Keratinocyte (primary cell): ENCODE measurements around the gene EPG5. TPM values are rescaled to one million over a fixed set of nuclear protein-coding genes. Genes with fewer than 3 reads are reported as not detected.

Source experiments
- DNase-seq: peaks from one replicate; pipeline ENCODE4 v3.0.0-alpha.2; 2011; ENCODE audit warnings: low read depth, missing footprints, low spot score
- FAIRE-seq: peaks from 2 replicates; lab custom pipeline; 2011; peaks lifted over from hg19 to GRCh38; lab: Jason Lieb, UNC
- H2AFZ ChIP-seq: 2 replicates; pipeline ENCODE4 v1.6.0; 2012; ENCODE audit warnings: low read length, control low read depth, inconsistent platforms; ENCODE audit not compliant: control insufficient read depth
- H3K27ac ChIP-seq: 2 replicates; pipeline ENCODE4 v1.5.1; 2011; ENCODE audit warnings: low read length; ENCODE audit not compliant: control insufficient read depth, insufficient read depth
- H3K27me3 ChIP-seq: 3 replicates; pipeline ENCODE4 v1.6.0; 2011; ENCODE audit warnings: low read length; ENCODE audit not compliant: control insufficient read depth, insufficient read depth; ENCODE audit errors: extremely low read depth
- H3K36me3 ChIP-seq, 2 experiments: 2 replicates in 1 of 2; 3 replicates in 1 of 2; pipeline ENCODE4 v1.5.1; 2011; ENCODE audit warnings: low read length in 2 of 2, mild to moderate bottlenecking in 1 of 2; ENCODE audit not compliant: control insufficient read depth in 2 of 2, insufficient read depth in 2 of 2; ENCODE audit errors: extremely low read depth in 1 of 2
- H3K4me1 ChIP-seq: 3 replicates; pipeline ENCODE4 v1.5.1; 2011; ENCODE audit warnings: low read length; ENCODE audit not compliant: control insufficient read depth, insufficient read depth; ENCODE audit errors: extremely low read depth
- H3K4me2 ChIP-seq: 3 replicates; pipeline ENCODE4 v1.6.0; 2011; ENCODE audit warnings: low read depth, low read length; ENCODE audit not compliant: control insufficient read depth, insufficient read depth; ENCODE audit errors: extremely low read depth
- H3K4me3 ChIP-seq, 3 experiments: fragments of 200-600 bp in 1 of 3; sonication (generic) in 1 of 3; 2 replicates in 2 of 3; 3 replicates in 1 of 3; pipeline ENCODE4 v1.5.1; 2011 to 2016; ENCODE audit warnings: low read length in 3 of 3, mild to moderate bottlenecking in 3 of 3, control low read depth in 2 of 3, inconsistent platforms in 1 of 3, low read depth in 1 of 3, mixed read lengths in 1 of 3, mixed run types in 1 of 3, moderate library complexity in 1 of 3; ENCODE audit not compliant: control insufficient read depth in 2 of 3, insufficient read depth in 2 of 3; ENCODE audit errors: extremely low read depth in 1 of 3
- H3K79me2 ChIP-seq: 2 replicates; pipeline ENCODE4 v1.6.0; 2012; ENCODE audit warnings: low read length; ENCODE audit not compliant: control insufficient read depth, insufficient read depth
- H3K9ac ChIP-seq: 3 replicates; pipeline ENCODE4 v1.6.0; 2011; ENCODE audit warnings: low read length; ENCODE audit not compliant: control insufficient read depth, insufficient read depth; ENCODE audit errors: extremely low read depth
- H3K9me1 ChIP-seq: 3 replicates; pipeline ENCODE4 v1.6.0; 2011; ENCODE audit warnings: low read length; ENCODE audit not compliant: control insufficient read depth, insufficient read depth; ENCODE audit errors: extremely low read depth
- H3K9me3 ChIP-seq: 2 replicates; pipeline ENCODE4 v1.5.1; 2012; ENCODE audit warnings: low read depth, low read length; ENCODE audit not compliant: control insufficient read depth
- H4K20me1 ChIP-seq: 3 replicates; pipeline ENCODE4 v1.6.0; 2011; ENCODE audit warnings: low read length; ENCODE audit not compliant: control insufficient read depth, insufficient read depth; ENCODE audit errors: extremely low read depth
- EZH2 ChIP-seq: IDR thresholded peaks from one replicate; pipeline ENCODE4 v1.6.1; 2012; ENCODE audit warnings: inconsistent platforms, mild to moderate bottlenecking, low read length, moderate library complexity
- dilution Hi-C: fragments of 300-500 bp; cut with MboI; formaldehyde crosslinking; loops from one replicate; pipeline ENCODE4 v1.7.0; 2020; ENCODE audit warnings: low sequenced_read_pairs; ENCODE audit not compliant: extremely low pct_ligation_motif_present
- polyA plus RNA-seq, 5 experiments: library from polyadenylated mRNA; depleted of rRNA in 3 of 5; stranded (reverse) in 3 of 5; stranded (forward) in 1 of 5; unstranded in 1 of 5; fragments of >200 nt; gene quantifications; 1 replicate in 1 of 5; 2 replicates in 3 of 5; 3 replicates in 1 of 5; pipeline versions ENCODE4 v1.2.1 to v1.2.3, GENCODE V29; 2011 to 2012; ENCODE audit warnings: missing spikeins in 2 of 5, low read depth in 1 of 5, low replicate concordance in 1 of 5
- TF ChIP-seq, protein P1 (sequence below), 3 experiments: IDR thresholded peaks in 1 of 3; conservative IDR thresholded peaks in 1 of 3; optimal IDR thresholded peaks in 1 of 3; 2 replicates in 2 of 3; 3 replicates in 1 of 3; pipeline versions ENCODE3 to v1.5.1; 2011; ENCODE audit warnings: low read length in 3 of 3, mild to moderate bottlenecking in 3 of 3, moderate library complexity in 2 of 3, control low read depth in 1 of 3, inconsistent platforms in 1 of 3; ENCODE audit not compliant: insufficient read depth in 2 of 3; ENCODE audit errors: extremely low read depth in 1 of 3

Gene EPG5
- polyA plus RNA-seq, 1 donor (not counting 4 experiments of a cell fraction or from before 2014, with no cell fraction given): 17.8 TPM

DNA sequence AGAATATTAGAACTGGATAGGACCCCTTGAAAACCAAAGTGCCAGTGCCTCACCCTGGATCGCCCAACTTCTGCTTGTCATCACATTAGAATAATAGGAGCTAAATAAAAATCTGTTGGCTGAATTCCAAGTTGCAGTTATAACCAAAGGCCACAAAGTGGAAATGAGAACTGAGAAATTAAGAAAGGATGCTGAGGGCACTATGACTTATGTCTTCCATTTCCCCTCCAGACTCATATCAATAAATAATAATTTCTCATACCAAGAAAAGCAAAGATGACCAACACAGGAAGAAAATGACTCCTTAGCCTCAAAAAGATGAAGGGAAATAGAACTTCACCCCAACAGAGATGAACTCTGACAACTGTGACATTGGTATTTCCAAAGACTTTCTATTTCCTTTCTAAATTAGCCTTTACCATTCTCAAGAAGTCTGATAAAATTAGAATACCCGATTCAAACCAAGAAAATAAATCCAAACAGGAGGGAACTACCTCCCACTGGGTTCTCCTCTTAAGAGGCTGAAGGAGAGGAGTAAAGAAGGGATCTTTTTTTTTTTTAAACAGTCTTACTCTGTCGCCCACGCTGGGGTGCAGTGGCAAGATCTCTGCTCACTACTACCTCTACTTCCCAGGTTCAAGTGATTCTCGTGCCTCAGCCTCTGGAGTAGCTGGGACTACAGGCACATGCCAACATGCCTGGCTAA is 46.5 kb upstream of the EPG5 start:
- no peak for DNase-seq
- no peaks in the 10 kb centered on the region for H3K27me3 ChIP-seq
- H3K4me3 ChIP-seq: no peak overlapping the region
- H3K79me2 ChIP-seq: no peaks in the 10 kb centered on the region
- no peak overlapping the region for H3K9ac ChIP-seq
- H2AFZ ChIP-seq: no peak overlapping the region
- no peak for TF ChIP-seq EZH2
- TF ChIP-seq, protein P1, sequence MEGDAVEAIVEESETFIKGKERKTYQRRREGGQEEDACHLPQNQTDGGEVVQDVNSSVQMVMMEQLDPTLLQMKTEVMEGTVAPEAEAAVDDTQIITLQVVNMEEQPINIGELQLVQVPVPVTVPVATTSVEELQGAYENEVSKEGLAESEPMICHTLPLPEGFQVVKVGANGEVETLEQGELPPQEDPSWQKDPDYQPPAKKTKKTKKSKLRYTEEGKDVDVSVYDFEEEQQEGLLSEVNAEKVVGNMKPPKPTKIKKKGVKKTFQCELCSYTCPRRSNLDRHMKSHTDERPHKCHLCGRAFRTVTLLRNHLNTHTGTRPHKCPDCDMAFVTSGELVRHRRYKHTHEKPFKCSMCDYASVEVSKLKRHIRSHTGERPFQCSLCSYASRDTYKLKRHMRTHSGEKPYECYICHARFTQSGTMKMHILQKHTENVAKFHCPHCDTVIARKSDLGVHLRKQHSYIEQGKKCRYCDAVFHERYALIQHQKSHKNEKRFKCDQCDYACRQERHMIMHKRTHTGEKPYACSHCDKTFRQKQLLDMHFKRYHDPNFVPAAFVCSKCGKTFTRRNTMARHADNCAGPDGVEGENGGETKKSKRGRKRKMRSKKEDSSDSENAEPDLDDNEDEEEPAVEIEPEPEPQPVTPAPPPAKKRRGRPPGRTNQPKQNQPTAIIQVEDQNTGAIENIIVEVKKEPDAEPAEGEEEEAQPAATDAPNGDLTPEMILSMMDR (optimal IDR thresholded peaks at IDR 0.05 in 1 of 3, IDR thresholded peaks at IDR 0.05 in 1 of 3, conservative IDR thresholded peaks at IDR 0.05 in 1 of 3; ENCODE audit: extremely low read depth in 1 of 3, insufficient read depth in 2 of 3, low read length in 3 of 3): no peak
- no peaks in the 10 kb centered on the region for H3K9me3 ChIP-seq
- H4K20me1 ChIP-seq: no peaks in the 10 kb centered on the region
- H3K9me1 ChIP-seq: no peaks in the 10 kb centered on the region
- no peak overlapping the region for H3K27ac ChIP-seq
- FAIRE-seq: no peak
- dilution Hi-C loops: no loop called here
- no peak overlapping the region for H3K4me2 ChIP-seq
- peaks cover 3 to 16% of the 10 kb centered on the region in 2 experiments for H3K36me3 ChIP-seq
- H3K4me1 ChIP-seq: no peaks in the 10 kb centered on the region

DNA sequence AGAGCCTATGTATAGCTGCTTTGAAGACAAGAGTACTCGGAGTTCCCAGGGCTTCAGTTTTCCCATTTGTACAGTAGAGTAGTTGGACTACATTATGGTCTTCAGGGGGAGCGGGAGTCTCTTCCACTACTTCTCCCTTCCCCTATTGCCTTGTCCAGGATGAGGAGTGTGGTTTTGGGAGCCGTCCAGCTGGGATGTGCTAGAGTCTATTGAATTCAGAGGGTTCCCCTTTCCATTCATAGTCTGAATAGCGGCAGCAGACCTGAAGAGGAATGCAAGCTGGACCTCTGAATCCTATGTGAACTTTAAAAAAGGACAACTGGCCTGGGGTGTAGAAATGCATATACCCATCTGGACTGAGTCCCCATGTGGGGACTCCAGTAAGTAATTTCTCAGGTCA is 43.5 kb upstream of the EPG5 start:
- Histone ChIP-seq H3K9ac (no peak overlapping the region), H3K36me3 (peaks cover 3 to 17% of the 10 kb centered on the region in 2 experiments), H3K4me2 (no peak overlapping the region), H2AFZ (no peak overlapping the region), H3K27ac (no peak overlapping the region), H3K79me2 (no peaks in the 10 kb centered on the region), H4K20me1 (no peaks in the 10 kb centered on the region), H3K9me1 (no peaks in the 10 kb centered on the region), H3K27me3 (no peaks in the 10 kb centered on the region), H3K4me3 (no peak overlapping the region), H3K4me1 (no peaks in the 10 kb centered on the region), H3K9me3 (no peaks in the 10 kb centered on the region)
- no peak for FAIRE-seq
- dilution Hi-C loops: no loop called here
- TF ChIP-seq, protein P1 (optimal IDR thresholded peaks at IDR 0.05 in 1 of 3, IDR thresholded peaks at IDR 0.05 in 1 of 3, conservative IDR thresholded peaks at IDR 0.05 in 1 of 3; ENCODE audit: extremely low read depth in 1 of 3, insufficient read depth in 2 of 3, low read length in 3 of 3): no peak
- TF ChIP-seq EZH2: no peak
- DNase-seq: no peak
